Right lobe of liver (tissue), 6 donors: ENCODE measurements around the gene SPATA1. TPM values are rescaled to one million over a fixed set of nuclear protein-coding genes. Genes with fewer than 3 reads are reported as not detected.

Experiments used
- ATAC-seq, 4 donors: fragments of 200-7000 bp; cut with Tn5 transposase; one replicate each; pipeline ENCODE4 v1.9.1; 2020; ENCODE audit warnings: mild to moderate bottlenecking in 4 of 4, moderate library complexity in 4 of 4
- DNase-seq, 3 donors: peaks; one replicate each; pipeline ENCODE4 v3.0.0-alpha.2; 2020
- H3K27ac ChIP-seq, 3 donors: fragments of 200-600 bp; one replicate each; pipeline ENCODE4 v1.8.0; 2022
- H3K27me3 ChIP-seq, 2 donors: fragments of 200-600 bp; one replicate each; pipeline ENCODE4 v1.8.0; 2022
- H3K36me3 ChIP-seq, 4 donors: fragments of 200-600 bp; sonication (generic) in 1 of 4; one replicate each; pipeline versions ENCODE4 v1.5.1 to v1.8.0; 2017 to 2022; ENCODE audit warnings: control low read depth in 1 of 4
- H3K4me1 ChIP-seq, 4 donors: fragments of 200-600 bp; sonication (generic) in 1 of 4; one replicate each; pipeline versions ENCODE4 v1.5.1 to v1.8.0; 2017 to 2022; ENCODE audit warnings: control low read depth in 1 of 4
- H3K4me3 ChIP-seq, 3 donors: fragments of 200-600 bp; one replicate each; pipeline ENCODE4 v1.8.0; 2022
- H3K9me3 ChIP-seq, 4 donors: fragments of 200-600 bp; sonication (generic) in 1 of 4; one replicate each; pipeline versions ENCODE4 v1.5.1 to v1.8.0; 2017 to 2022; ENCODE audit warnings: control low read depth in 1 of 4
- POLR2A ChIP-seq: fragments of 450-650 bp; IDR thresholded peaks from one replicate; pipeline ENCODE4 v1.6.1; 2017; ENCODE audit warnings: antibody characterized with exemption, mild to moderate bottlenecking
- WGBS: methylation state at CpG from one replicate; pipeline ENCODE4 v1.1.6; 2018; ENCODE audit warnings: low coverage, low lambda C conversion rate; ENCODE audit not compliant: insufficient coverage; ENCODE audit errors: missing lambda C conversion rate; 5-methylcytosine and 5-hydroxymethylcytosine counted together
- intact Hi-C, 2 donors: fragments of 100-400 bp; cut with DNase I; formaldehyde crosslinking; loops; one replicate each; pipeline versions ENCODE4 v1.11.2 to v1.14.1; 2022
- total RNA-seq, 6 experiments: library from RNA; depleted of rRNA in 2 of 6; stranded (reverse); fragments of >200 nt in 2 of 6; fragmentation: NEBNext Ultra II Directional in 3 of 6; extraction: Animal tissue kit (Norgen Biotek cat#: 25700) in 3 of 6; gene quantifications; one replicate each; pipeline versions ENCODE4 v1.1.0 to v1.2.4, GENCODE V29; 2016 to 2023
- TF ChIP-seq, protein P1 (sequence below), 4 donors: fragments of 200-600 bp in 3 of 4; fragments of 450-650 bp in 1 of 4; IDR thresholded peaks; one replicate each; pipeline versions ENCODE4 v1.5.1 to v1.8.0; 2016 to 2022; ENCODE audit warnings: antibody characterized with exemption in 4 of 4, mild to moderate bottlenecking in 2 of 4
- donor health status: DM: no; HTN: yes; CAD: no.
- donor health status: DM: no; HTN: no; CAD: no.
- donor health status: DM: no; HTN: no; CAD: no.
- donor health status: DM: no; HTN: yes; CAD: no.
- donor health status: DM: no; HTN: yes; CAD: no.

Gene SPATA1
- total RNA-seq, 6 experiments from 2014 or later, result 0.31 to 1.7 (median 0.92) TPM

DNA sequence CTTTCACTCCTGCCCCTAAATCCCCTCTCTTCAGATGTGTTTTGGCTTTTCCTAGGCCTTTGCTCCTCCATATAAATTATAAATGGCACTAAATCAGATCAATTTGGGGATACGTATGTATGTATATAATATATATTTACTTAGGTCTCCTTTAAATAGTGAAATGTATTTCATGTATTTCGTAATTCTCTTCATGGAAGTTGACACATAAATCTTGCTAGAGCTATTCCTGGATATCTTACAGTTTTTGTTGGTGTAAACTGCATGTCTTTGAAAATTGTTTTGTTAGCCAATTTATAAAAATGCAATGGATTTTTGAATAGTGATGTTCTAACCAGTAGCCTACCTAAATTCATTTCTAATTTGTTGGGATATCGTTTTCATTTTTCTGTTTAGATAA is 18.1 kb upstream of the SPATA1 start:
- H3K27me3 ChIP-seq, result no peaks in the 10 kb centered on the region
- no peak overlapping the region for H3K27ac ChIP-seq
- no peaks in the 10 kb centered on the region for H3K9me3 ChIP-seq
- peaks cover 0 to 36% (median 7%) of the 10 kb centered on the region in 4 donors for H3K36me3 ChIP-seq
- H3K4me1 ChIP-seq, result peaks cover 0 to 12% (median 4%) of the 10 kb centered on the region in 4 donors
- TF ChIP-seq, protein P1, sequence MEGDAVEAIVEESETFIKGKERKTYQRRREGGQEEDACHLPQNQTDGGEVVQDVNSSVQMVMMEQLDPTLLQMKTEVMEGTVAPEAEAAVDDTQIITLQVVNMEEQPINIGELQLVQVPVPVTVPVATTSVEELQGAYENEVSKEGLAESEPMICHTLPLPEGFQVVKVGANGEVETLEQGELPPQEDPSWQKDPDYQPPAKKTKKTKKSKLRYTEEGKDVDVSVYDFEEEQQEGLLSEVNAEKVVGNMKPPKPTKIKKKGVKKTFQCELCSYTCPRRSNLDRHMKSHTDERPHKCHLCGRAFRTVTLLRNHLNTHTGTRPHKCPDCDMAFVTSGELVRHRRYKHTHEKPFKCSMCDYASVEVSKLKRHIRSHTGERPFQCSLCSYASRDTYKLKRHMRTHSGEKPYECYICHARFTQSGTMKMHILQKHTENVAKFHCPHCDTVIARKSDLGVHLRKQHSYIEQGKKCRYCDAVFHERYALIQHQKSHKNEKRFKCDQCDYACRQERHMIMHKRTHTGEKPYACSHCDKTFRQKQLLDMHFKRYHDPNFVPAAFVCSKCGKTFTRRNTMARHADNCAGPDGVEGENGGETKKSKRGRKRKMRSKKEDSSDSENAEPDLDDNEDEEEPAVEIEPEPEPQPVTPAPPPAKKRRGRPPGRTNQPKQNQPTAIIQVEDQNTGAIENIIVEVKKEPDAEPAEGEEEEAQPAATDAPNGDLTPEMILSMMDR (IDR thresholded peaks at IDR 0.05), result no peak
- TF ChIP-seq POLR2A, result no peak
- intact Hi-C loops, result no loop called here
- ATAC-seq (no peak), DNase-seq (no peak)
- 88% methylated on average over 3 of the region's 3 CpGs for WGBS
- H3K4me3 ChIP-seq, result no peak overlapping the region

GRCh38 chr1:84489766-84490165 is 16.4 kb upstream of the SPATA1 start:
- Histone ChIP-seq H3K4me1 (peaks cover 0 to 17% (median 7%) of the 10 kb centered on the region in 4 donors), H3K4me3 (no peak overlapping the region), H3K27me3 (no peaks in the 10 kb centered on the region), H3K9me3 (no peaks in the 10 kb centered on the region), H3K36me3 (peaks cover 0 to 23% (median 7%) of the 10 kb centered on the region in 4 donors), H3K27ac (no peak overlapping the region)
- ATAC-seq (no peak), DNase-seq (no peak)
- intact Hi-C loops, result no loop called here
- TF ChIP-seq, protein P1 (IDR thresholded peaks at IDR 0.05), result no peak
- no peak for TF ChIP-seq POLR2A
- 96% methylated on average over 2 of the region's 2 CpGs for WGBS

DNA sequence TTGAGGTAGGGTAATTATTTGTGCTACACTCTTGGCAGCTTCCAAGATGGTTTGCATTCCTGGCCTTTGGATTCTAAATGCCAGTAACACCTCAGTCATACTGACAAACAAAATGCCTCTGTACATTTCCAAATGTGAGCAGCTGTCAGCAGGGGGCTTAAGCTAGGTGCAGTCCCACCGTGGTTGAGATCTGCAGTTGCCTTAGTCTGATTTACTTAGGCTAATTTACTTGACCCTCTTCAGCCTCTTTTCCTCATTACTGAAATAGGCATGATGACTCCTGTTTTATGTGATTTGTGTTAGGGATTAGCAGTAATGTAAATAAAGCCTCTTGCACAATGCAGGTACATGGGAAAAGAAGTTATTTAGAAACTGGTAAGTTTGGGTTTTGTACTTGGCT is 13.5 kb upstream of the SPATA1 start:
- Histone ChIP-seq H3K4me3 (no peak overlapping the region), H3K36me3 (peaks cover 0 to 43% (median 20%) of the 10 kb centered on the region in 4 donors), H3K4me1 (peaks cover 0 to 22% (median 10%) of the 10 kb centered on the region in 4 donors), H3K9me3 (no peaks in the 10 kb centered on the region), H3K27me3 (no peaks in the 10 kb centered on the region), H3K27ac (peak overlapping the region; percentile 53 to 63 (median 59))
- ATAC-seq, result peak; percentile 79 to 90 (median 86)
- intact Hi-C loops, result no loop called here
- no peak for DNase-seq
- WGBS, result 20% methylated on average over 1 of the region's 1 CpG
- TF ChIP-seq POLR2A, result no peak
- TF ChIP-seq, protein P1 (IDR thresholded peaks at IDR 0.05), result no peak

- no peak for DNase-seq
- WGBS, result 87% methylated on average over 1 of the region's 1 CpG
- peak overlapping the region in 1 of 3 donors; percentile 59 for H3K27ac ChIP-seq
- TF ChIP-seq POLR2A, result no peak
- TF ChIP-seq, protein P1 (IDR thresholded peaks at IDR 0.05), result no peak
- H3K4me1 ChIP-seq, result peaks cover 0 to 30% (median 14%) of the 10 kb centered on the region in 4 donors
- no peaks in the 10 kb centered on the region for H3K27me3 ChIP-seq
- no peak overlapping the region for H3K4me3 ChIP-seq
- H3K9me3 ChIP-seq, result no peaks in the 10 kb centered on the region
- intact Hi-C loops, result no loop called here
- ATAC-seq, result no peak
- peaks cover 3 to 53% (median 26%) of the 10 kb centered on the region in 4 donors for H3K36me3 ChIP-seq
These were observed 12.4 kb upstream of the SPATA1 start for GRCh38 chr1:84493747-84494146.
